Effector memory CD8-positive, alpha-beta T cell (primary cell): ENCODE data around the gene CAMK1D.

Source experiments
- ATAC-seq: fragments of 150-1000 bp; cut with Tn5 transposase; replicated peaks from 2 replicates; pipeline ENCODE4 v1.10.0; 2021; ENCODE audit warnings: mild to moderate bottlenecking, moderate library complexity
- DNase-seq, 3 experiments: peaks; one replicate each; pipeline ENCODE4 v3.0.0; 2021
- H3K27ac Mint-ChIP-seq, 2 donors: one replicate each; pipeline ENCODE4 v1.8.0; 2022; ENCODE audit warnings: mild to moderate bottlenecking in 2 of 2, mixed read lengths in 2 of 2, moderate library complexity in 2 of 2
- H3K27me3 Mint-ChIP-seq, 2 donors: one replicate each; pipeline ENCODE4 v1.8.0; 2022; ENCODE audit warnings: mixed read lengths in 2 of 2
- H3K36me3 Mint-ChIP-seq: one replicate; pipeline ENCODE4 v1.8.0; 2022; ENCODE audit warnings: mild to moderate bottlenecking, moderate library complexity, mixed read lengths; ENCODE audit not compliant: insufficient read depth
- H3K4me1 Mint-ChIP-seq, 2 donors: one replicate each; pipeline ENCODE4 v1.8.0; 2022; ENCODE audit warnings: low read depth in 2 of 2, mixed read lengths in 2 of 2
- H3K4me3 Mint-ChIP-seq, 2 donors: one replicate each; pipeline ENCODE4 v1.8.0; 2022; ENCODE audit warnings: mild to moderate bottlenecking in 2 of 2, mixed read lengths in 2 of 2, moderate library complexity in 2 of 2
- H3K9me3 Mint-ChIP-seq, 2 donors: one replicate each; pipeline ENCODE4 v1.8.0; 2022; ENCODE audit warnings: mixed read lengths in 2 of 2

CAMK1D gene

GRCh38 chr10:12501324-12501723, 152.0 kb downstream of the CAMK1D start:
- DNase-seq (no peak), ATAC-seq (no peak)
- Mint-ChIP-seq H3K4me3 (no peak overlapping the region), H3K36me3 (peaks cover 3% of the 10 kb centered on the region), H3K27me3 (no peaks in the 10 kb centered on the region), H3K4me1 (peaks cover 44 to 48% of the 10 kb centered on the region in 2 donors), H3K9me3 (no peaks in the 10 kb centered on the region), H3K27ac (peak overlapping the region; percentile 76 to 77)

GRCh38 chr10:12501841-12502525, 152.6 kb downstream of the CAMK1D start:
- H3K4me3 Mint-ChIP-seq = no peak overlapping the region
- peak overlapping the region in 1 of 2 donors; percentile 76 for H3K27ac Mint-ChIP-seq
- ATAC-seq (no peak), DNase-seq (no peak)
- H3K4me1 Mint-ChIP-seq = peaks cover 47 to 48% of the 10 kb centered on the region in 2 donors
- H3K36me3 Mint-ChIP-seq = peaks cover 2% of the 10 kb centered on the region
- no peaks in the 10 kb centered on the region for H3K9me3 Mint-ChIP-seq
- no peaks in the 10 kb centered on the region for H3K27me3 Mint-ChIP-seq

- H3K27me3 Mint-ChIP-seq = no peaks in the 10 kb centered on the region
- no peaks in the 10 kb centered on the region for H3K36me3 Mint-ChIP-seq
- H3K4me1 Mint-ChIP-seq = peaks cover 51 to 54% of the 10 kb centered on the region in 2 donors
- ATAC-seq = no peak
- H3K4me3 Mint-ChIP-seq = no peak overlapping the region
- H3K27ac Mint-ChIP-seq = peak overlapping the region in 1 of 2 donors; percentile 78
- H3K9me3 Mint-ChIP-seq = no peaks in the 10 kb centered on the region
- no peak for DNase-seq
Measured at GRCh38 chr10:12502526-12503274, 153.4 kb downstream of the CAMK1D start.

GRCh38 chr10:12503311-12503710, 154.0 kb downstream of the CAMK1D start:
- DNase-seq (no peak), ATAC-seq (no peak)
- Mint-ChIP-seq H3K4me1 (peaks cover 49 to 55% of the 10 kb centered on the region in 2 donors), H3K4me3 (no peak overlapping the region), H3K27ac (peak overlapping the region in 1 of 2 donors; percentile 78), H3K27me3 (no peaks in the 10 kb centered on the region), H3K9me3 (no peaks in the 10 kb centered on the region), H3K36me3 (no peaks in the 10 kb centered on the region)

- ATAC-seq (no peak), DNase-seq (no peak)
- Mint-ChIP-seq H3K36me3 (no peaks in the 10 kb centered on the region), H3K27ac (no peak overlapping the region), H3K27me3 (no peaks in the 10 kb centered on the region), H3K4me3 (no peak overlapping the region), H3K4me1 (peaks cover 51 to 57% of the 10 kb centered on the region in 2 donors), H3K9me3 (no peaks in the 10 kb centered on the region)
Measured at GRCh38 chr10:12504176-12504575, 154.8 kb downstream of the CAMK1D start.

- no peak for DNase-seq
- H3K4me1 Mint-ChIP-seq = peaks cover 51 to 56% of the 10 kb centered on the region in 2 donors
- H3K27ac Mint-ChIP-seq = no peak overlapping the region
- H3K27me3 Mint-ChIP-seq = no peaks in the 10 kb centered on the region
- H3K9me3 Mint-ChIP-seq = no peaks in the 10 kb centered on the region
- no peaks in the 10 kb centered on the region for H3K36me3 Mint-ChIP-seq
- H3K4me3 Mint-ChIP-seq = no peak overlapping the region
- ATAC-seq = no peak
Measured at GRCh38 chr10:12504628-12505027, 155.3 kb downstream of the CAMK1D start.

- no peak for DNase-seq
Measured at GRCh38 chr10:12505683-12506082, 156.3 kb downstream of the CAMK1D start.

GRCh38 chr10:12507165-12507850, 158.0 kb downstream of the CAMK1D start:
- H3K9me3 Mint-ChIP-seq = no peaks in the 10 kb centered on the region
- ATAC-seq (peak; percentile 69), DNase-seq (no peak)
- no peaks in the 10 kb centered on the region for H3K27me3 Mint-ChIP-seq
- peak overlapping the region in 1 of 2 donors; percentile 33 for H3K27ac Mint-ChIP-seq
- peak overlapping the region in 1 of 2 donors; percentile 3 for H3K4me3 Mint-ChIP-seq
- peaks cover 34 to 39% of the 10 kb centered on the region in 2 donors for H3K4me1 Mint-ChIP-seq
- H3K36me3 Mint-ChIP-seq = no peaks in the 10 kb centered on the region

More at GRCh38 chr10:12505683-12506082, 156.3 kb downstream of the CAMK1D start:
- peaks cover 49 to 52% of the 10 kb centered on the region in 2 donors for H3K4me1 Mint-ChIP-seq
- H3K27ac Mint-ChIP-seq = no peak overlapping the region
- no peaks in the 10 kb centered on the region for H3K36me3 Mint-ChIP-seq
- H3K4me3 Mint-ChIP-seq = no peak overlapping the region
- no peaks in the 10 kb centered on the region for H3K27me3 Mint-ChIP-seq
- no peak for ATAC-seq
- H3K9me3 Mint-ChIP-seq = no peaks in the 10 kb centered on the region

- Mint-ChIP-seq H3K27me3 (no peaks in the 10 kb centered on the region), H3K4me1 (peaks cover 34 to 37% of the 10 kb centered on the region in 2 donors), H3K36me3 (no peaks in the 10 kb centered on the region), H3K9me3 (no peaks in the 10 kb centered on the region), H3K27ac (peak overlapping the region in 1 of 2 donors; percentile 33), H3K4me3 (no peak overlapping the region)
- DNase-seq (no peak), ATAC-seq (no peak)
Measured at GRCh38 chr10:12508165-12508564, 158.8 kb downstream of the CAMK1D start.

- Mint-ChIP-seq H3K4me1 (peaks cover 37 to 42% of the 10 kb centered on the region in 2 donors), H3K9me3 (no peaks in the 10 kb centered on the region), H3K36me3 (peaks cover 3% of the 10 kb centered on the region), H3K27ac (no peak overlapping the region), H3K4me3 (no peak overlapping the region), H3K27me3 (no peaks in the 10 kb centered on the region)
- ATAC-seq = no peak
- no peak for DNase-seq
Measured at GRCh38 chr10:12509016-12509793, 159.9 kb downstream of the CAMK1D start.

GRCh38 chr10:12509794-12510100, 160.4 kb downstream of the CAMK1D start:
- H3K27ac Mint-ChIP-seq = no peak overlapping the region

GRCh38 chr10:12510501-12510941, 161.2 kb downstream of the CAMK1D start:
- ATAC-seq (no peak), DNase-seq (no peak)
- Mint-ChIP-seq H3K4me3 (peak overlapping the region in 1 of 2 donors; percentile 29), H3K27me3 (no peaks in the 10 kb centered on the region), H3K4me1 (peaks cover 40% of the 10 kb centered on the region in 2 donors), H3K9me3 (no peaks in the 10 kb centered on the region), H3K27ac (peak overlapping the region in 1 of 2 donors; percentile 23), H3K36me3 (peaks cover 3% of the 10 kb centered on the region)

More at GRCh38 chr10:12509794-12510100, 160.4 kb downstream of the CAMK1D start:
- Mint-ChIP-seq H3K9me3 (no peaks in the 10 kb centered on the region), H3K4me1 (peaks cover 41 to 44% of the 10 kb centered on the region in 2 donors), H3K27me3 (no peaks in the 10 kb centered on the region), H3K4me3 (no peak overlapping the region), H3K36me3 (peaks cover 3% of the 10 kb centered on the region)
- DNase-seq (no peak), ATAC-seq (no peak)

GRCh38 chr10:12510984-12511383, 161.6 kb downstream of the CAMK1D start:
- DNase-seq (no peak), ATAC-seq (no peak)
- Mint-ChIP-seq H3K36me3 (peaks cover 3% of the 10 kb centered on the region), H3K4me3 (no peak overlapping the region), H3K27ac (peak overlapping the region in 1 of 2 donors; percentile 23), H3K9me3 (no peaks in the 10 kb centered on the region), H3K4me1 (peaks cover 35 to 42% of the 10 kb centered on the region in 2 donors), H3K27me3 (no peaks in the 10 kb centered on the region)
